ENCODE data around the gene CTDSPL2. TPM values are rescaled to one million over a fixed set of nuclear protein-coding genes. Genes with fewer than 3 reads are reported as not detected.

Gene CTDSPL2
- total and polyA plus RNA-seq, 2 donors (not counting 1 experiment from before 2014, with no cell fraction given) = 38.0 to 65.7 TPM

- Histone ChIP-seq H3K9ac (ENCODE audit: insufficient read depth, low read length) (no peak overlapping the region), H3K27ac (ENCODE audit: insufficient read depth, low read length) (no peak overlapping the region), H3K4me1 (ENCODE audit: control insufficient read depth, extremely low read depth, insufficient read depth, low read length) (peaks cover 7% of the 10 kb centered on the region), H3K4me3 (replicated peaks in 1 of 4; ENCODE audit: control extremely low read depth in 1 of 4, insufficient read depth in 1 of 4, low read depth in 3 of 4, low read length in 4 of 4) (no peak overlapping the region), H3K9me3 (ENCODE audit: control insufficient read depth, insufficient read depth, low read depth, low read length) (no peaks in the 10 kb centered on the region), H3K36me3 (ENCODE audit: control insufficient read depth, insufficient read depth, low read length) (peaks cover 4% of the 10 kb centered on the region), H3K4me2 (ENCODE audit: extremely low read depth, insufficient read depth, low read length) (no peak overlapping the region), H3K27me3 (ENCODE audit: control insufficient read depth, insufficient read depth, low read length) (no peaks in the 10 kb centered on the region), H2AFZ (ENCODE audit: low read length) (no peak overlapping the region), H4K20me1 (ENCODE audit: control insufficient read depth, extremely low read depth, insufficient read depth, low read length) (no peaks in the 10 kb centered on the region), H3K79me2 (ENCODE audit: control insufficient read depth, insufficient read depth, low read length) (peaks cover 5% of the 10 kb centered on the region)
- peak; percentile 83 to 91 for DNase-seq (ENCODE audit: low read depth in 2 of 2)
- TF ChIP-seq CTCF (conservative IDR thresholded peaks at IDR 0.05 in 1 of 2, IDR thresholded peaks at IDR 0.05 in 1 of 2; ENCODE audit: low read depth in 1 of 2, low read length in 2 of 2) = no peak
- no peak for TF ChIP-seq EZH2 (IDR thresholded peaks at IDR 0.05; ENCODE audit: low read length, missing control alignments)
Observed at GRCh38 chr15:44489464-44489863, 62.0 kb downstream of the CTDSPL2 start.

- no peak overlapping the region for H2AFZ ChIP-seq (ENCODE audit: low read length)
- H3K9me3 ChIP-seq (ENCODE audit: control insufficient read depth, insufficient read depth, low read depth, low read length) = no peaks in the 10 kb centered on the region
- no peaks in the 10 kb centered on the region for H3K27me3 ChIP-seq (ENCODE audit: control insufficient read depth, insufficient read depth, low read length)
- peaks cover 5% of the 10 kb centered on the region for H3K79me2 ChIP-seq (ENCODE audit: control insufficient read depth, insufficient read depth, low read length)
- H3K4me1 ChIP-seq (ENCODE audit: control insufficient read depth, extremely low read depth, insufficient read depth, low read length) = peaks cover 7% of the 10 kb centered on the region
- no peak overlapping the region for H3K4me3 ChIP-seq (replicated peaks in 1 of 4; ENCODE audit: control extremely low read depth in 1 of 4, insufficient read depth in 1 of 4, low read depth in 3 of 4, low read length in 4 of 4)
- H4K20me1 ChIP-seq (ENCODE audit: control insufficient read depth, extremely low read depth, insufficient read depth, low read length) = no peaks in the 10 kb centered on the region
- H3K27ac ChIP-seq (ENCODE audit: insufficient read depth, low read length) = no peak overlapping the region
- peaks cover 4% of the 10 kb centered on the region for H3K36me3 ChIP-seq (ENCODE audit: control insufficient read depth, insufficient read depth, low read length)
- peak in 1 of 2 donors; percentile 64 for DNase-seq (ENCODE audit: low read depth in 2 of 2)
- H3K9ac ChIP-seq (ENCODE audit: insufficient read depth, low read length) = no peak overlapping the region
- no peak overlapping the region for H3K4me2 ChIP-seq (ENCODE audit: extremely low read depth, insufficient read depth, low read length)
- no peak for TF ChIP-seq EZH2 (IDR thresholded peaks at IDR 0.05; ENCODE audit: low read length, missing control alignments)
- no peak for TF ChIP-seq CTCF (conservative IDR thresholded peaks at IDR 0.05 in 1 of 2, IDR thresholded peaks at IDR 0.05 in 1 of 2; ENCODE audit: low read depth in 1 of 2, low read length in 2 of 2)
Observed at GRCh38 chr15:44490622-44491021, 63.2 kb downstream of the CTDSPL2 start.

DNA sequence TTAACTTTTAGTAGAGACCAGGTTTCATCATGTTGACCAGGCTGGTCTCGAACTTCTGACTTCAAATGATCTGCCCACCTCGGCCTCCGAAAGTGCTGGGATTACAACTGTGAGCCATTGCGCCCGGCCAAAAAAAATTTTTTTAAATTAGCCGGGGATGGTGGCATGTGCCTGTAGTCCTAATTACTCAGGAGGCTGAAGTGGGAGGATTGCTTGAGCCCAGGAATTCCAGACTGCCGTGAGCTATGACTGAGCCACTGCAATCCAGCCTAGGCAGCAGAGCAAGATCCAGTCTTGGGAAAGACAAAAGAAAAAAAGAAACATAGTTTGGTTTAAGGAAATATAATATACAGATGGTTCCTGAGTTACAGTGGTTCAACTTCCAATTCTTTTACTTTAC is 64.6 kb downstream of the CTDSPL2 start:
- Histone ChIP-seq H3K36me3 (ENCODE audit: control insufficient read depth, insufficient read depth, low read length) (peaks cover 4% of the 10 kb centered on the region), H3K79me2 (ENCODE audit: control insufficient read depth, insufficient read depth, low read length) (peaks cover 5% of the 10 kb centered on the region), H3K4me1 (ENCODE audit: control insufficient read depth, extremely low read depth, insufficient read depth, low read length) (peaks cover 7% of the 10 kb centered on the region), H3K27ac (ENCODE audit: insufficient read depth, low read length) (no peak overlapping the region), H4K20me1 (ENCODE audit: control insufficient read depth, extremely low read depth, insufficient read depth, low read length) (no peaks in the 10 kb centered on the region), H3K4me2 (ENCODE audit: extremely low read depth, insufficient read depth, low read length) (no peak overlapping the region), H3K9me3 (ENCODE audit: control insufficient read depth, insufficient read depth, low read depth, low read length) (no peaks in the 10 kb centered on the region), H3K9ac (ENCODE audit: insufficient read depth, low read length) (no peak overlapping the region), H2AFZ (ENCODE audit: low read length) (no peak overlapping the region), H3K4me3 (replicated peaks in 1 of 4; ENCODE audit: control extremely low read depth in 1 of 4, insufficient read depth in 1 of 4, low read depth in 3 of 4, low read length in 4 of 4) (no peak overlapping the region), H3K27me3 (ENCODE audit: control insufficient read depth, insufficient read depth, low read length) (no peaks in the 10 kb centered on the region)
- no peak for TF ChIP-seq EZH2 (IDR thresholded peaks at IDR 0.05; ENCODE audit: low read length, missing control alignments)
- TF ChIP-seq CTCF (conservative IDR thresholded peaks at IDR 0.05 in 1 of 2, IDR thresholded peaks at IDR 0.05 in 1 of 2; ENCODE audit: low read depth in 1 of 2, low read length in 2 of 2) = no peak
- DNase-seq (ENCODE audit: low read depth in 2 of 2) = no peak
